GM13976 (cell line): ENCODE data around the gene RAD51B.

Source experiments
- DNase-seq: peaks from one replicate; pipeline ENCODE4 v3.0.0; 2012; ENCODE audit warnings: low spot score
- in situ Hi-C: fragments of 300-500 bp; cut with MboI; formaldehyde crosslinking; loops from one replicate; pipeline ENCODE4 v1.12.0; 2022; ENCODE audit warnings: low sequenced_read_pairs, mixed read lengths, inconsistent platforms; ENCODE audit not compliant: unreplicated experiment
- TF ChIP-seq, protein P1 (sequence below): IDR thresholded peaks from 2 replicates; pipeline ENCODE4 v1.5.1; 2012; ENCODE audit warnings: borderline replicate concordance, mild to moderate bottlenecking; ENCODE audit not compliant: insufficient read depth; ENCODE audit errors: extremely low read depth, missing control alignments, control extremely low read depth

Gene RAD51B

DNA sequence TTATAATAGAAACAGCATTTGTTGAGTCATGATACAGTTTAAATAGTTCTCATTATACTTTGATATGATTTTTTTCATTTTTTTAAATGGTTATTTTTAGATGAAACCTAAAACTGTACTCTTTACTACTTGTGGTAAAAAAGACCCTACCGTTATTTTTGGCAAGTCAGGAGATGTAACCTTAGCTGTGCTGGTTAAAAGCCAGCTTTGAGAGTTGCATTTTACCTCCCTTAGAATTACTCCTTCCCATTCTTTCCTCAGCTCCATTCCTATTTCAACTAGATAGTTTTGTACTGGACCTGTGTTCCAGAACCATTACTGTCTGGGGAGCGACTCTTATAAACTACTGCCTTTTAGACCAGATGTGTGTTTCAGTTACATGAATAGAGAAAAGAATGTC is 92.0 kb downstream of the RAD51B start:
- in situ Hi-C loops = no loop called here
- no peak for DNase-seq
- TF ChIP-seq, protein P1, sequence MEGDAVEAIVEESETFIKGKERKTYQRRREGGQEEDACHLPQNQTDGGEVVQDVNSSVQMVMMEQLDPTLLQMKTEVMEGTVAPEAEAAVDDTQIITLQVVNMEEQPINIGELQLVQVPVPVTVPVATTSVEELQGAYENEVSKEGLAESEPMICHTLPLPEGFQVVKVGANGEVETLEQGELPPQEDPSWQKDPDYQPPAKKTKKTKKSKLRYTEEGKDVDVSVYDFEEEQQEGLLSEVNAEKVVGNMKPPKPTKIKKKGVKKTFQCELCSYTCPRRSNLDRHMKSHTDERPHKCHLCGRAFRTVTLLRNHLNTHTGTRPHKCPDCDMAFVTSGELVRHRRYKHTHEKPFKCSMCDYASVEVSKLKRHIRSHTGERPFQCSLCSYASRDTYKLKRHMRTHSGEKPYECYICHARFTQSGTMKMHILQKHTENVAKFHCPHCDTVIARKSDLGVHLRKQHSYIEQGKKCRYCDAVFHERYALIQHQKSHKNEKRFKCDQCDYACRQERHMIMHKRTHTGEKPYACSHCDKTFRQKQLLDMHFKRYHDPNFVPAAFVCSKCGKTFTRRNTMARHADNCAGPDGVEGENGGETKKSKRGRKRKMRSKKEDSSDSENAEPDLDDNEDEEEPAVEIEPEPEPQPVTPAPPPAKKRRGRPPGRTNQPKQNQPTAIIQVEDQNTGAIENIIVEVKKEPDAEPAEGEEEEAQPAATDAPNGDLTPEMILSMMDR = no peak

GRCh38 chr14:67916430-67916829 is 96.9 kb downstream of the RAD51B start:
- TF ChIP-seq, protein P1 = no peak
- no peak for DNase-seq
- in situ Hi-C loops = no loop called here

DNA sequence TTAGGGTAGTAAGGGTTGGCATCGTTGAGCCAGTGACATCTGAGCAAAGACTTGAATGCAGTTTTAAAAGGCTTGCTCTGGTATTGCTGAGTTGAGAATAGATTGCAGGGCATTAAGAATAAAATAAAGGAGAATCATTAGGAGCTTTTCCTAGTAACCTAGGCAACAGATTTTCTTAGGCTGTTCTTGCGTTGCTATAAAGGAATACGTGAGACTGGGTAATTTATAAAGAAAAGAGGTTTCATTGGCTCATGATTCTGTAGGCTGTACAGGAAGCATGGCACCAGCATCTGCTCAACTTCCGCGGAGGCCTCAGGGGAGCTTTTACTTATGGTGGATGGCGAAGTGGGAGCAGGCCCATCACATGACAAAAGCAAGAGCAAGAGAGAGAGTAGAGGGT is 97.4 kb downstream of the RAD51B start:
- in situ Hi-C loops = no loop called here
- DNase-seq = no peak
- TF ChIP-seq, protein P1 = no peak

DNA sequence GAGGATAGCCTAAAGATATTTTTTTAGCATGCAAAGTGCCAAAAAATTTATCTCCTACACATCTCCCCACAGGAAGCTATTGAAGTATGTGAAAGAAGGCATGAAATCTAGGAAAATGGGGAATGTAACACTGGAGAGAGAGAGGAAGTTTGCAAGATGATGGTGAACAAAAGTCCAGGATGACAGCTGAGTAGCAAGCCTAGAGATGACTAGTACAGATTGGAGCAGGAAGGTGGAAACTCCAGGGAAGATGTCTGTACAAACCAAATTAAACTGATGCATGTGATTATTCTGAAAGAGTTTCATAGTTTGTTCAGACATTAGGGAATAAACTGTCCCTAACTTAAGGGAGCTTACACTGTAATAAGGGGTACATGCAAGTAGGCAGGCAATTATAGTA is 99.3 kb downstream of the RAD51B start:
- TF ChIP-seq, protein P1 = no peak
- DNase-seq = no peak
- in situ Hi-C loops = no loop called here

DNA sequence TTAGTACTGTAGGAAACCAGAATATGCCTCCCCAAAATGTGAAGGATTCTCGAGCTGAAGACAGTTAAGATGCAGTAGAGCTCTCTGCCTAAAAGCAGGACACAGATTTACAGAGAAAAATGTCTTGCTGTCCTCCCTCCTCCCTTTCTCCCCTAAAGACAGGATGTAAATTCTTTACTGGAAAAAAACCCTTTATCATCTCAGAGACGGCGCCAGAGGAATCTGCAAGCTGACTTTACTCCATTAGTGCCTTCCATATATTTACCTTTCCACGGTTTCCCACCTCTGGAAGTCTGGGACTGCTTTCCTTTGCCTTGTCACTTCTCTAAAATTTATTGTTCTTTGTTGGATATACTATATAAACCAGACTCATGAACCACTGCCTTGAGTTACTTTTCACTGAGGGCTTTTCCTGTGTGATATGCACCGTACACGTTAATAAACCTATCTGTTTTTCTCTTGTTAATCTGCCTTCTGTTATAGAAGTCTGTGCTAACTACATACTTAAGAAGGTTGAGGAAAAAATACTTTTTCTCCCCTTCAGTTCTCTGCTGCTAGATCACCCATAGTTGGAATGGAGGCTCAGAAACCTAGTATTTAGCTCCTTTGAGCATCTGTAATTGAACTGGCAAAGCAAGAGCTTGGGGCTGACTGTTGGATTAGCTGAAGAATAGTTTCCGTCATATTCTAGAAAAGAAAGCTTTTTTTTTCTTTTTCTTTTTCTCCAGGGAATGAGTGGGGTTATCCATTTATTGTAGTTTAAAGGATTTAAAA is 99.9 kb downstream of the RAD51B start:
- DNase-seq = no peak
- in situ Hi-C loops = no loop called here
- TF ChIP-seq, protein P1 = no peak

DNA sequence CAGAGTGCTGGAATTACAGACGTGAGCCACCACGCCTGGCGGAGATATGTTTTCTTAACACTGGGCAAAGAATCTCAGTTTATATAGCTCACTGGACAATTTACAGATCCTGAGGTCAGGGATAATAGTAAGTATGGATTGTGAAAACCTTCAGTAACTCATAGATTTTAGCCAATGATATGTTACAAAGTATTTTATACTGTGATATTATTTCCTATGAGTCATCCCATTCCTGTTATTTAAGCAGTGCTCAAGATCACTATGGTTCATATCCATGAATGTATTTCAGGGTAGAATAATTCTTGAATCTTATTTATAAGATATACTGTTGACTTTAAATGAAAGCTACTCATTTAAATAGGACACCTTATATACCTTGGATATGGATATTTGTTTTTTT is 107.2 kb downstream of the RAD51B start:
- in situ Hi-C loops = no loop called here
- DNase-seq = no peak
- TF ChIP-seq, protein P1 = no peak
